Vagina (tissue), 2 donors: ENCODE results near the gene RAP1GDS1. TPM values are rescaled to one million over a fixed set of nuclear protein-coding genes. Genes with fewer than 3 reads are reported as not detected.
"Not testable (repeated sequence)": the region's sequence is repeated elsewhere in the genome, so short reads cannot be mapped to it uniquely, and the experiment has no call there.

Experiments used
- DNase-seq, 2 donors: peaks; one replicate each; pipeline ENCODE4 v3.0.0-alpha.2; 2017; ENCODE audit errors: extremely low spot score in 2 of 2
- H3K27ac ChIP-seq: fragments of 200-600 bp; sonication (generic); one replicate; pipeline ENCODE4 v1.5.1; 2019
- H3K27me3 ChIP-seq: fragments of 200-600 bp; sonication (generic); one replicate; pipeline ENCODE4 v1.5.1; 2019
- H3K36me3 ChIP-seq, 2 donors: fragments of 200-600 bp; sonication (generic); one replicate each; pipeline ENCODE4 v1.5.1; 2017 to 2019
- H3K4me1 ChIP-seq: fragments of 200-600 bp; sonication (generic); one replicate; pipeline ENCODE4 v1.5.1; 2019
- H3K4me3 ChIP-seq, 2 donors: fragments of 200-600 bp; sonication (generic); 1 replicate in 1 of 2; 2 replicates in 1 of 2; pipeline ENCODE4 v1.5.1; 2016 to 2019
- H3K9me3 ChIP-seq: fragments of 200-600 bp; sonication (generic); one replicate; pipeline ENCODE4 v1.5.1; 2019
- POLR2A ChIP-seq, 2 donors: fragments of 450-650 bp; IDR thresholded peaks; one replicate each; pipeline ENCODE4 v1.6.1; 2017; ENCODE audit warnings: antibody characterized with exemption in 2 of 2, mild to moderate bottlenecking in 2 of 2, moderate library complexity in 2 of 2
- POLR2AphosphoS5 ChIP-seq, 2 donors: sonication (generic); formaldehyde crosslinking; IDR thresholded peaks; one replicate each; pipeline ENCODE4 v1.9.0; 2017; ENCODE audit warnings: antibody characterized with exemption in 2 of 2, mild to moderate bottlenecking in 2 of 2, low read depth in 1 of 2; ENCODE audit not compliant: insufficient read depth in 1 of 2
- intact Hi-C: fragments of 100-400 bp; cut with DNase I; formaldehyde crosslinking; loops from one replicate; pipeline ENCODE4 v1.15.1; 2023
- total RNA-seq: library from RNA; depleted of rRNA; stranded (reverse); fragments of >200 nt; gene quantifications from one replicate; pipeline ENCODE4 v1.2.3, GENCODE V29; 2016
- TF ChIP-seq, protein P1 (sequence below), 3 experiments: fragments of 450-650 bp in 2 of 3; fragments of 200-600 bp in 1 of 3; sonication (generic) in 1 of 3; IDR thresholded peaks; one replicate each; pipeline ENCODE4 v1.5.1; 2017 to 2019; ENCODE audit warnings: antibody characterized with exemption in 3 of 3, mild to moderate bottlenecking in 2 of 3, moderate library complexity in 2 of 3

The RAP1GDS1 gene
- total RNA-seq, 1 donor from 2014 or later, result 16.0 TPM

DNA sequence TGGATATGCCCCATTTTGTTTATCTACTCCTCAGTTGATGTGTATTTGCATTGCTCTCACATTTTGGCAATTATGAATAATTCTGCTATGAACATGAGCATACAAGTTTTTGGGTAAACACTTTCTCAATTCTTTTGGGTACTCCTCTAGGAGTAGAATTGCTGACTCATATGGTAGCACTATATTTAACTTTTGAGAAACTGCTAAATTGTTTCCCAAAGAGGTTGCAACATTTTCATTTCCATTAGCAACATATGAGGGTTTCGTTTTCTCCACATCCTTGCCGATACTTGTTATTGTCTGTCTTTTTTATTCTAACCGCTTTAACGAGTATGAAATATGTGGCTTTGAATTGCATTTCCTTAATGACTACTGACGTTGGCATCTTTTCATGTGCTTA lies 211.9 kb downstream of the RAP1GDS1 start:
- H3K36me3 ChIP-seq, result peaks cover 0 to 5% of the 10 kb centered on the region in 2 donors
- intact Hi-C loops, result no loop called here
- TF ChIP-seq POLR2AphosphoS5 (IDR thresholded peaks at IDR 0.05; ENCODE audit: insufficient read depth in 1 of 2, low read depth in 1 of 2) (no peak), POLR2A (IDR thresholded peaks at IDR 0.05) (no peak)
- TF ChIP-seq, protein P1, sequence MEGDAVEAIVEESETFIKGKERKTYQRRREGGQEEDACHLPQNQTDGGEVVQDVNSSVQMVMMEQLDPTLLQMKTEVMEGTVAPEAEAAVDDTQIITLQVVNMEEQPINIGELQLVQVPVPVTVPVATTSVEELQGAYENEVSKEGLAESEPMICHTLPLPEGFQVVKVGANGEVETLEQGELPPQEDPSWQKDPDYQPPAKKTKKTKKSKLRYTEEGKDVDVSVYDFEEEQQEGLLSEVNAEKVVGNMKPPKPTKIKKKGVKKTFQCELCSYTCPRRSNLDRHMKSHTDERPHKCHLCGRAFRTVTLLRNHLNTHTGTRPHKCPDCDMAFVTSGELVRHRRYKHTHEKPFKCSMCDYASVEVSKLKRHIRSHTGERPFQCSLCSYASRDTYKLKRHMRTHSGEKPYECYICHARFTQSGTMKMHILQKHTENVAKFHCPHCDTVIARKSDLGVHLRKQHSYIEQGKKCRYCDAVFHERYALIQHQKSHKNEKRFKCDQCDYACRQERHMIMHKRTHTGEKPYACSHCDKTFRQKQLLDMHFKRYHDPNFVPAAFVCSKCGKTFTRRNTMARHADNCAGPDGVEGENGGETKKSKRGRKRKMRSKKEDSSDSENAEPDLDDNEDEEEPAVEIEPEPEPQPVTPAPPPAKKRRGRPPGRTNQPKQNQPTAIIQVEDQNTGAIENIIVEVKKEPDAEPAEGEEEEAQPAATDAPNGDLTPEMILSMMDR (IDR thresholded peaks at IDR 0.05), result no peak
- no peak overlapping the region for H3K4me3 ChIP-seq
- DNase-seq, result no peak
- no peaks in the 10 kb centered on the region for H3K27me3 ChIP-seq
- H3K9me3 ChIP-seq, result no peaks in the 10 kb centered on the region
- H3K27ac ChIP-seq, result no peak overlapping the region
- peaks cover 9% of the 10 kb centered on the region for H3K4me1 ChIP-seq

DNA sequence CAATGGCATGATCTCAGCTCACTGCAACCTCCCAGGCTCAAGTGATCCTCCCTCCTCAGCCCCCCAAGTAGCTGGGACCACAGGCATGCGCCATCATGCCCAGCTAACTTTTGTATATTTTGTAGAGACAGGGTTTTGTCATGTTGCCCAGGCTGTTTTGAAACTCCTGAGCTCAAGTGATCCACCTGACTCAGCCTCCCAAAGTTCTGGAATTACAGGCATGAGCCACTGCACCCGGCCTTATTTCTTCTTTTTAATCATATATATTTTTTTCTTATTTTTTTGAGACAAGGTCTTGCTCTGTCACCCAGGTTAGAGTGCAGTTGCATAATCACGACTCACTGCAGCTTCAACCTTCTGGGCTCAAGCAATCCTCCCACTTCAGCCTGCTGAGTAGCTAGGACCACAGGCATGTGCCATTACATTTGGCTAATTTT lies 213.2 kb downstream of the RAP1GDS1 start:
- H3K4me3 ChIP-seq, result no peak overlapping the region
- no peaks in the 10 kb centered on the region for H3K4me1 ChIP-seq
- no peak for DNase-seq
- H3K27me3 ChIP-seq, result no peaks in the 10 kb centered on the region
- H3K9me3 ChIP-seq, result no peaks in the 10 kb centered on the region
- peak in 1 of 2 donors; percentile 31 for TF ChIP-seq POLR2AphosphoS5 (IDR thresholded peaks at IDR 0.05; ENCODE audit: insufficient read depth in 1 of 2, low read depth in 1 of 2)
- TF ChIP-seq POLR2A (IDR thresholded peaks at IDR 0.05), result no peak
- TF ChIP-seq, protein P1 (IDR thresholded peaks at IDR 0.05), result no peak
- H3K27ac ChIP-seq, result no peak overlapping the region
- H3K36me3 ChIP-seq, result peaks cover 0 to 5% of the 10 kb centered on the region in 2 donors
- intact Hi-C loops, result no loop called here

DNA sequence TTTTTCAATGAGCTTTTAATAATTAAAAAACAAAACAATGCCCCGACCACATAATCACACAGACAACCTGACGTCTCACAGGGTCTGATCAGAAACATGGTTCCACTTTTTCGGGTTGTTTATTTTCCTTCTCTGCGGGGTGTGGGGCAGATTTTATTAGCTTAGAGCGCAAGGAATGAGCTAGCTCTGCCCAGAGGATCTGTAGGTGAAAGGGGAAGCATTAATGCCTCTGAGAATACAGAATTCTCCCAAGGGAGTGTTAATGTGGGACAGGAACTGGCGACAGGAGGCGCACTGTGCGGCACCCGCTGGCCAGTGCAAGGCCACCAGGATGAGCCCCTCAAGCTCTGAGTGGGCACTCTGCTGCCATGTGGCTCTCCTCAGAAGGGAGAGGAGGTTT lies 215.7 kb downstream of the RAP1GDS1 start:
- Histone ChIP-seq H3K27me3 (no peaks in the 10 kb centered on the region), H3K4me1 (peaks cover 13% of the 10 kb centered on the region), H3K9me3 (no peaks in the 10 kb centered on the region), H3K36me3 (peaks cover 0 to 4% of the 10 kb centered on the region in 2 donors), H3K27ac (no peak overlapping the region), H3K4me3 (no peak overlapping the region)
- TF ChIP-seq POLR2A (IDR thresholded peaks at IDR 0.05), result no peak
- no peak for TF ChIP-seq POLR2AphosphoS5 (IDR thresholded peaks at IDR 0.05; ENCODE audit: insufficient read depth in 1 of 2, low read depth in 1 of 2)
- TF ChIP-seq, protein P1 (IDR thresholded peaks at IDR 0.05), result no peak
- DNase-seq, result no peak
- intact Hi-C loops, result no loop called here

DNA sequence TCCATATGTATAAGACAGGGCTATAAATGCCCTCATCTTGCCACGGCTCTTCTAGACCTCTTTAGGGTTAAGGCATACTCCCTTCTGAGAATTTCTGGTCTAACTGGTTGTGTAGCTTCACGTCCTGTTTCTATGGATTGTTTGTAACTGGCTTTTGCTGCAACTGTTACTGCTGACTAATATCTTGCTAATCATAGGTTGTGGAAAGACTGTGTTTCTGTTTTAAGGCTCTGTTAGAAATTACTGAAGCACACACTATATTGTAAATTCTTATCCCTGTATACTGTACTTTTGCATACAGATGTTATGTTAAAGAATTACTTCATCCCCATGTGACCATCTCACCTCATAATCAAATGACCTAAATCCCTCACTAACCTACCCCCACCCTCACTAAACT lies 218.4 kb downstream of the RAP1GDS1 start:
- H3K27ac ChIP-seq, H3K9me3 ChIP-seq, H3K27me3 ChIP-seq, intact Hi-C loops, H3K4me3 ChIP-seq, H3K36me3 ChIP-seq, DNase-seq: not testable (repeated sequence)
- peaks cover 13% of the 10 kb centered on the region for H3K4me1 ChIP-seq
- peak in 1 of 2 donors; percentile 25 for TF ChIP-seq POLR2AphosphoS5 (IDR thresholded peaks at IDR 0.05; ENCODE audit: insufficient read depth in 1 of 2, low read depth in 1 of 2)

DNA sequence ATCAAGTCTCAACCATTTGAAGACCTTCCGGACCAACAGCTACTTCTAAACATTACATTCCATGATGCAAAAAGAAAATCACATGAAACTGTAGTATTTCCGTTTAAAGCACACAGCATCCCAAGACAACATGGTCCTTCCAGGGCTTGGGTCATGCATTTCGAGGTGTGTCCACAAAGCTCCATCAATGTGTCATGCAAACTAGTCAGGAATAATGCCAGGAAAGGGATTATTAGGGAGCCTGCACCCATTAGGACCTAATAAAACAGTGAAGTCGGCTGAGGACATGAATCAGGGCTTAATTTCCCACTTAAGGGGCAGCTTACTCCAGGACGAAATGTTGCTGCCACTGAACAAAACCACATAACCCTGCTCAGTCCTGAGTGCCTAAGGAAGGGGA lies 219.4 kb downstream of the RAP1GDS1 start:
- TF ChIP-seq POLR2A (IDR thresholded peaks at IDR 0.05), result no peak
- no peak for TF ChIP-seq POLR2AphosphoS5 (IDR thresholded peaks at IDR 0.05; ENCODE audit: insufficient read depth in 1 of 2, low read depth in 1 of 2)
- TF ChIP-seq, protein P1 (IDR thresholded peaks at IDR 0.05), result no peak
- Histone ChIP-seq H3K4me3 (no peak overlapping the region), H3K27me3 (no peaks in the 10 kb centered on the region), H3K27ac (no peak overlapping the region), H3K9me3 (no peaks in the 10 kb centered on the region), H3K4me1 (peaks cover 13% of the 10 kb centered on the region), H3K36me3 (no peaks in the 10 kb centered on the region)
- no peak for DNase-seq
- intact Hi-C loops, result no loop called here
